ENCODE data around the gene ZNF556. TPM values are rescaled to one million over a fixed set of nuclear protein-coding genes. Genes with fewer than 3 reads are reported as not detected.

The ZNF556 gene
- total RNA-seq, 4 donors from 2014 or later = not detected

DNA sequence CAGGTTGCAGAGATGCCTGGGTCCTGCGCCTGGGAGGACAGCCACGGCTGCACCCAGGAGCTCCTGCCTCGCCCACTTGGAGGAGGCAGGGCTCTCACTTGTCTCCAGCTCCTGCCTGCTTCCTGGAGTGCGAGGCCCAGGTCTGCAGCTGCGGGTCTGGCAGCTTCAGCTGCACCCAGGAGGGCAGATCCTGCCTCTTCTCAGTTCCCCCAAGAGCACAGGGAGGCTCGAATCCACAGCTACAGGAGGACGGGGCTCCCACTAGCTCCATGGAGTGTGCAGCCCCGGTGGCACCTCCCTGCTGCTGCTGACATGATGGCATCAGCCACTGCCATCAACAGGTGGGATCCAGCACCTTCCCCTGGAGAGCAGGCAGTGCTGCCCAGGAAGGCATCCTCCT, 43.0 kb upstream of the ZNF556 start:
- WGBS = 61% methylated on average over 3 of the region's 8 CpGs
- no peak for DNase-seq (ENCODE audit: low spot score in 2 of 2)

DNA sequence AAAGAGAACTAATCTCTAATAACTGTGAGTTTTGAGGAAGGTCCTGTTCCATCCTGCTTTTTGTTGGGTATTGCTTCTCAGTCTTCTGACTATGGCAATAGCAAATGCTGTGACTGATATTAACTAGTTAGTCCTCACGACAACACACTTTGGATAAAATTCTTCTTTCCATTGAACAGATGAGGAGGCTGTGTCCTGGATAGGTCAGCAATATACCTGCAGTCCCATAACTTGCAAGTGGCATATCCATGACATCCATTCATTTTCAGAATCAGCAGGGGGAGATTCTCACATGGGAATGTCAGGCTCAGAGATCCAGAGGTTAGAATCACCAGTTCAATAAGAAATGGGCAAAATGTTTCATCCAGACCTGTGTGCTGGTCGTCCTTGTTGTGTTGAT, 40.1 kb upstream of the ZNF556 start:
- Histone ChIP-seq H3K27me3 (no peaks in the 10 kb centered on the region), H3K27ac (no peak overlapping the region), H3K9me3 (no peaks in the 10 kb centered on the region), H3K36me3 (peaks cover 21% of the 10 kb centered on the region), H3K4me1 (no peaks in the 10 kb centered on the region), H3K4me3 (no peak overlapping the region)
- DNase-seq (ENCODE audit: low spot score in 2 of 2) = no peak
- WGBS = 86% methylated on average over 2 of the region's 2 CpGs
- TF ChIP-seq POLR2AphosphoS5 (IDR thresholded peaks at IDR 0.05) = no peak

More for the DNA sequence above, 43.0 kb upstream of the ZNF556 start:
- Histone ChIP-seq H3K9me3 (no peaks in the 10 kb centered on the region), H3K4me1 (peaks cover 17% of the 10 kb centered on the region), H3K4me3 (no peak overlapping the region), H3K36me3 (peaks cover 21% of the 10 kb centered on the region), H3K27me3 (no peaks in the 10 kb centered on the region), H3K27ac (no peak overlapping the region)
- TF ChIP-seq POLR2AphosphoS5 (IDR thresholded peaks at IDR 0.05) = no peak
- no peak for TF ChIP-seq POLR2A (IDR thresholded peaks at IDR 0.05)
- TF ChIP-seq, protein P1, sequence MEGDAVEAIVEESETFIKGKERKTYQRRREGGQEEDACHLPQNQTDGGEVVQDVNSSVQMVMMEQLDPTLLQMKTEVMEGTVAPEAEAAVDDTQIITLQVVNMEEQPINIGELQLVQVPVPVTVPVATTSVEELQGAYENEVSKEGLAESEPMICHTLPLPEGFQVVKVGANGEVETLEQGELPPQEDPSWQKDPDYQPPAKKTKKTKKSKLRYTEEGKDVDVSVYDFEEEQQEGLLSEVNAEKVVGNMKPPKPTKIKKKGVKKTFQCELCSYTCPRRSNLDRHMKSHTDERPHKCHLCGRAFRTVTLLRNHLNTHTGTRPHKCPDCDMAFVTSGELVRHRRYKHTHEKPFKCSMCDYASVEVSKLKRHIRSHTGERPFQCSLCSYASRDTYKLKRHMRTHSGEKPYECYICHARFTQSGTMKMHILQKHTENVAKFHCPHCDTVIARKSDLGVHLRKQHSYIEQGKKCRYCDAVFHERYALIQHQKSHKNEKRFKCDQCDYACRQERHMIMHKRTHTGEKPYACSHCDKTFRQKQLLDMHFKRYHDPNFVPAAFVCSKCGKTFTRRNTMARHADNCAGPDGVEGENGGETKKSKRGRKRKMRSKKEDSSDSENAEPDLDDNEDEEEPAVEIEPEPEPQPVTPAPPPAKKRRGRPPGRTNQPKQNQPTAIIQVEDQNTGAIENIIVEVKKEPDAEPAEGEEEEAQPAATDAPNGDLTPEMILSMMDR (IDR thresholded peaks at IDR 0.05) = no peak

GRCh38 chr19:2827840-2828489, 39.2 kb upstream of the ZNF556 start:
- WGBS = 94% methylated on average over 13 of the region's 13 CpGs
- no peak for DNase-seq (ENCODE audit: low spot score in 2 of 2)
- H3K27ac ChIP-seq = no peak overlapping the region
- peaks cover 4% of the 10 kb centered on the region for H3K9me3 ChIP-seq
- TF ChIP-seq POLR2A (IDR thresholded peaks at IDR 0.05) (no peak), EP300 (IDR thresholded peaks at IDR 0.05) (no peak), POLR2AphosphoS5 (IDR thresholded peaks at IDR 0.05) (no peak)
- TF ChIP-seq, protein P1 (IDR thresholded peaks at IDR 0.05) = no peak
- no peaks in the 10 kb centered on the region for H3K27me3 ChIP-seq
- H3K4me1 ChIP-seq = no peaks in the 10 kb centered on the region
- H3K36me3 ChIP-seq = peaks cover 31% of the 10 kb centered on the region
- H3K4me3 ChIP-seq = no peak overlapping the region

- H3K4me3 ChIP-seq = no peak overlapping the region
- no peaks in the 10 kb centered on the region for H3K27me3 ChIP-seq
- H3K36me3 ChIP-seq = peaks cover 30% of the 10 kb centered on the region
- H3K27ac ChIP-seq = no peak overlapping the region
- DNase-seq (ENCODE audit: low spot score in 2 of 2) = no peak
- H3K4me1 ChIP-seq = no peaks in the 10 kb centered on the region
- TF ChIP-seq, protein P1 (IDR thresholded peaks at IDR 0.05) = no peak
- TF ChIP-seq POLR2A (IDR thresholded peaks at IDR 0.05) (no peak), POLR2AphosphoS5 (IDR thresholded peaks at IDR 0.05) (no peak), EP300 (IDR thresholded peaks at IDR 0.05) (no peak)
- 97% methylated on average over 19 of the region's 19 CpGs for WGBS
- peaks cover 19% of the 10 kb centered on the region for H3K9me3 ChIP-seq
These were observed 32.8 kb upstream of the ZNF556 start for GRCh38 chr19:2834294-2834871.

- Histone ChIP-seq H3K4me1 (peaks cover 14% of the 10 kb centered on the region), H3K27me3 (no peaks in the 10 kb centered on the region), H3K4me3 (no peak overlapping the region), H3K9me3 (peaks cover 19% of the 10 kb centered on the region), H3K27ac (no peak overlapping the region), H3K36me3 (peaks cover 26% of the 10 kb centered on the region)
- TF ChIP-seq POLR2AphosphoS5 (IDR thresholded peaks at IDR 0.05) = no peak
- no peak for TF ChIP-seq POLR2A (IDR thresholded peaks at IDR 0.05)
- TF ChIP-seq EP300 (IDR thresholded peaks at IDR 0.05) = no peak
- TF ChIP-seq, protein P1 (IDR thresholded peaks at IDR 0.05) = no peak
- 99% methylated on average over 4 of the region's 4 CpGs for WGBS
- no peak for DNase-seq (ENCODE audit: low spot score in 2 of 2)
These were observed 29.7 kb upstream of the ZNF556 start for GRCh38 chr19:2837430-2837829.

Data from suprapubic skin (tissue), 4 donors.